MCF 10A (cell line): ENCODE measurements around the gene DPYD. TPM values are rescaled to one million over a fixed set of nuclear protein-coding genes. Genes with fewer than 3 reads are reported as not detected.
A peak's percentile ranks its signal among the peaks of the same experiment; 100 is the strongest.

Experiments
- BruUV-seq: library from RNA; stranded (reverse); fragments of 400-500 nt; replicated peaks from 2 replicates; lab custom pipeline; 2021; lab: Mats Ljungman, UMichigan
- CTCF ChIA-PET: fragments of 300-600 bp; sonication (Branson Sonifier 250); formaldehyde crosslinking; extraction: SDS; loops from one replicate; lab custom pipeline; 2021; ENCODE audit warnings: antibody characterized with exemption, inconsistent platforms; lab: Yijun Ruan, JAX
- POLR2A ChIA-PET: fragments of 300-600, 350-650 bp; sonication (Branson Sonifier 250); formaldehyde crosslinking; extraction: SDS; loops from one replicate; lab custom pipeline; 2020; ENCODE audit warnings: antibody characterized with exemption, inconsistent platforms; lab: Yijun Ruan, JAX
- DNase-seq: peaks from one replicate; pipeline ENCODE4 v3.0.0-alpha.2; 2018; ENCODE audit not compliant: unreplicated experiment
- H3K27ac Mint-ChIP-seq: one replicate; pipeline ENCODE4 v1.8.0; 2022; ENCODE audit warnings: mild to moderate bottlenecking, low read depth, mixed read lengths; ENCODE audit not compliant: unreplicated experiment
- H3K27me3 Mint-ChIP-seq: one replicate; pipeline ENCODE4 v1.8.0; 2022; ENCODE audit warnings: mixed read lengths; ENCODE audit not compliant: insufficient read depth, unreplicated experiment
- H3K36me3 Mint-ChIP-seq: one replicate; pipeline ENCODE4 v1.8.0; 2022; ENCODE audit warnings: mild to moderate bottlenecking, moderate library complexity, mixed read lengths; ENCODE audit not compliant: insufficient read depth, unreplicated experiment
- H3K4me1 Mint-ChIP-seq: one replicate; pipeline ENCODE4 v1.8.0; 2022; ENCODE audit warnings: mixed read lengths; ENCODE audit not compliant: insufficient read depth, unreplicated experiment
- H3K4me3 Mint-ChIP-seq: one replicate; pipeline ENCODE4 v1.8.0; 2022; ENCODE audit warnings: mild to moderate bottlenecking, moderate library complexity, mixed read lengths; ENCODE audit not compliant: unreplicated experiment
- H3K9me3 Mint-ChIP-seq: one replicate; pipeline ENCODE4 v1.8.0; 2022; ENCODE audit warnings: mixed read lengths; ENCODE audit not compliant: unreplicated experiment
- CTCF ChIP-seq: fragments of 200-600 bp; IDR thresholded peaks from one replicate; pipeline ENCODE4 v1.8.0; 2022; ENCODE audit warnings: antibody characterized with exemption, mild to moderate bottlenecking; ENCODE audit not compliant: unreplicated experiment
- intact Hi-C: fragments of 100-400 bp; cut with micrococcal nuclease; formaldehyde crosslinking; loops from 2 replicates; pipeline ENCODE4 v1.14.1; 2022
- total RNA-seq: library from RNA; stranded (reverse); gene quantifications from 2 replicates; pipeline ENCODE4 v1.2.3, GENCODE V29; 2022

Gene DPYD
- total RNA-seq, 1 experiment from 2014 or later: 48.2 TPM

GRCh38 chr1:97308131-97308530, 612.7 kb downstream of the DPYD start:
- ChIA-PET CTCF (no interaction called here), POLR2A (no interaction called here)
- Mint-ChIP-seq H3K36me3 (peaks cover 11% of the 10 kb centered on the region), H3K27ac (no peak overlapping the region), H3K4me3 (no peak overlapping the region), H3K9me3 (no peaks in the 10 kb centered on the region), H3K27me3 (no peaks in the 10 kb centered on the region), H3K4me1 (no peaks in the 10 kb centered on the region)
- intact Hi-C loops: no loop called here
- DNase-seq: peak; percentile 18
- TF ChIP-seq CTCF: no peak
- no TSS peak for BruUV-seq

GRCh38 chr1:97307568-97307967, 613.3 kb downstream of the DPYD start:
- TF ChIP-seq CTCF: no peak
- no TSS peak for BruUV-seq
- CTCF ChIA-PET: no interaction called here
- H3K9me3 Mint-ChIP-seq: no peaks in the 10 kb centered on the region
- no peak overlapping the region for H3K4me3 Mint-ChIP-seq
- H3K36me3 Mint-ChIP-seq: peaks cover 11% of the 10 kb centered on the region
- POLR2A ChIA-PET: no interaction called here
- H3K4me1 Mint-ChIP-seq: no peaks in the 10 kb centered on the region
- intact Hi-C loops: no loop called here
- H3K27ac Mint-ChIP-seq: no peak overlapping the region
- H3K27me3 Mint-ChIP-seq: no peaks in the 10 kb centered on the region
- no peak for DNase-seq

GRCh38 chr1:97307151-97307550, 613.7 kb downstream of the DPYD start:
- no peak for DNase-seq
- no TSS peak for BruUV-seq
- intact Hi-C loops: no loop called here
- Mint-ChIP-seq H3K27ac (no peak overlapping the region), H3K27me3 (no peaks in the 10 kb centered on the region), H3K9me3 (no peaks in the 10 kb centered on the region), H3K36me3 (peaks cover 11% of the 10 kb centered on the region), H3K4me3 (no peak overlapping the region), H3K4me1 (no peaks in the 10 kb centered on the region)
- ChIA-PET POLR2A (no interaction called here), CTCF (interaction anchor here (1.3 kb wide), 1 partner anchor 30 kb away, joined by 3 read pairs; no protein-coding TSS in a partner anchor)
- TF ChIP-seq CTCF: no peak

- no peak overlapping the region for H3K27ac Mint-ChIP-seq
- intact Hi-C loops: no loop called here
- no TSS peak for BruUV-seq
- H3K4me1 Mint-ChIP-seq: no peaks in the 10 kb centered on the region
- ChIA-PET CTCF (interaction anchor here (0.5 to 1.3 kb wide), 3 partner anchors 30 to 219 kb away, joined by 3 to 10 read pairs (median 3); no protein-coding TSS in a partner anchor), POLR2A (interaction anchor here (0.5 kb wide), 1 partner anchor 83 kb away, joined by 5 read pairs; no protein-coding TSS in a partner anchor)
- TF ChIP-seq CTCF: no peak
- H3K27me3 Mint-ChIP-seq: no peaks in the 10 kb centered on the region
- no peak overlapping the region for H3K4me3 Mint-ChIP-seq
- no peaks in the 10 kb centered on the region for H3K9me3 Mint-ChIP-seq
- H3K36me3 Mint-ChIP-seq: peaks cover 17% of the 10 kb centered on the region
- DNase-seq: no peak
Observed at GRCh38 chr1:97306504-97306903, 614.3 kb downstream of the DPYD start.
